HG03354 (cell line): Measurements from ENCODE around the gene FKBP2.

ENCODE experiments used
- ATAC-seq: cut with Tn5 transposase; IDR thresholded peaks from one replicate; pipeline ENCODE4 v1.9.1; 2021; ENCODE audit warnings: mild to moderate bottlenecking; ENCODE audit not compliant: unreplicated experiment, poor library complexity, severe bottlenecking

The FKBP2 gene

GRCh38 chr11:64218628-64219353 lies 22.1 kb upstream of the FKBP2 start:
- ATAC-seq, result no peak

- ATAC-seq, result no peak
Measured at GRCh38 chr11:64219354-64219684, 21.6 kb upstream of the FKBP2 start.

- ATAC-seq, result no peak
Measured at GRCh38 chr11:64219755-64220154, 21.1 kb upstream of the FKBP2 start.

GRCh38 chr11:64220271-64220670 lies 20.6 kb upstream of the FKBP2 start:
- ATAC-seq, result no peak

GRCh38 chr11:64220798-64221197 lies 20.1 kb upstream of the FKBP2 start:
- ATAC-seq, result no peak

GRCh38 chr11:64222651-64223000 lies 18.3 kb upstream of the FKBP2 start:
- no peak for ATAC-seq

GRCh38 chr11:64223001-64223651 lies 17.8 kb upstream of the FKBP2 start:
- ATAC-seq, result no peak

GRCh38 chr11:64224151-64224890 lies 16.6 kb upstream of the FKBP2 start:
- ATAC-seq, result no peak

GRCh38 chr11:64224891-64225607 lies 15.8 kb upstream of the FKBP2 start:
- no peak for ATAC-seq

GRCh38 chr11:64225608-64226506 lies 15.0 kb upstream of the FKBP2 start, which contains the start of the genes NUDT22 and TRPT1:
Gene NUDT22, plus strand, starts transcription at chr11:64226274. Its CDS starts 379 bp downstream, at chr11:64226653.
Gene TRPT1, minus strand, starts transcription at chr11:64226186. Its CDS starts 326 bp downstream, at chr11:64225860.
- ATAC-seq, result peak; percentile 57

GRCh38 chr11:64226507-64227051 lies 14.3 kb upstream of the FKBP2 start:
- peak; percentile 20 for ATAC-seq

- ATAC-seq, result no peak
Measured at GRCh38 chr11:64227405-64227956, 13.4 kb upstream of the FKBP2 start.

- ATAC-seq, result no peak
Measured at GRCh38 chr11:64229090-64229743, 11.7 kb upstream of the FKBP2 start.

- no peak for ATAC-seq
Measured at GRCh38 chr11:64229744-64230170, 11.1 kb upstream of the FKBP2 start.

- ATAC-seq, result peak; percentile 53
Measured at GRCh38 chr11:64230171-64230984, 10.5 kb upstream of the FKBP2 start, which contains the start of gene DNAJC4. Gene DNAJC4, plus strand, starts transcription at chr11:64230548. Its CDS starts 307 bp downstream, at chr11:64230855.

- ATAC-seq, result no peak
Measured at GRCh38 chr11:64230985-64231365, 9.9 kb upstream of the FKBP2 start.

GRCh38 chr11:64231546-64231945 lies 9.3 kb upstream of the FKBP2 start:
- ATAC-seq, result no peak
